HEK293 (cell line): ENCODE measurements around the gene ARTN.

ENCODE experiments used
- AEBP2 ChIP-seq: fragments of 450-650 bp; formaldehyde crosslinking; IDR thresholded peaks from 2 replicates; pipeline ENCODE4 v1.5.1; 2016; ENCODE audit warnings: missing biosample characterization, missing genetic modification characterization, borderline replicate concordance
- ELK4 ChIP-seq: IDR thresholded peaks from 2 replicates; pipeline ENCODE4 v1.6.1; 2011; ENCODE audit warnings: mild to moderate bottlenecking, low read depth, low read length, borderline replicate concordance
- GFI1B ChIP-seq: fragments of 450-650 bp; formaldehyde crosslinking; IDR thresholded peaks from 2 replicates; pipeline ENCODE4 v1.5.1; 2016; ENCODE audit warnings: missing biosample characterization, missing genetic modification characterization
- GLI4 ChIP-seq: fragments of 450-650 bp; formaldehyde crosslinking; IDR thresholded peaks from 2 replicates; pipeline ENCODE4 v1.5.1; 2016; ENCODE audit warnings: missing biosample characterization, missing genetic modification characterization
- GLIS2 ChIP-seq: fragments of 450-650 bp; formaldehyde crosslinking; IDR thresholded peaks from 2 replicates; pipeline ENCODE4 v1.5.1; 2016; ENCODE audit warnings: missing biosample characterization, missing genetic modification characterization
- HIC1 ChIP-seq: fragments of 450-650 bp; formaldehyde crosslinking; IDR thresholded peaks from 2 replicates; pipeline ENCODE4 v1.5.1; 2016; ENCODE audit warnings: missing biosample characterization, missing genetic modification characterization
- HOXA7 ChIP-seq: sonication (generic); formaldehyde crosslinking; IDR thresholded peaks from 2 replicates; pipeline ENCODE4 v1.8.1; 2022; ENCODE audit warnings: missing genetic modification reagents, borderline replicate concordance
- KLF1 ChIP-seq: fragments of 450-650 bp; formaldehyde crosslinking; IDR thresholded peaks from 2 replicates; pipeline ENCODE4 v1.5.1; 2016; ENCODE audit warnings: missing biosample characterization, missing genetic modification characterization
- KLF16 ChIP-seq: fragments of 450-650 bp; formaldehyde crosslinking; IDR thresholded peaks from 2 replicates; pipeline ENCODE4 v1.5.1; 2017; ENCODE audit warnings: missing biosample characterization, missing genetic modification characterization
- REPIN1 ChIP-seq: fragments of 450-650 bp; formaldehyde crosslinking; IDR thresholded peaks from 2 replicates; pipeline ENCODE4 v1.5.1; 2017; ENCODE audit warnings: missing biosample characterization, missing genetic modification characterization, low read depth
- SCRT1 ChIP-seq: fragments of 450-650 bp; formaldehyde crosslinking; IDR thresholded peaks from 2 replicates; pipeline ENCODE4 v1.5.1; 2016; ENCODE audit warnings: missing biosample characterization, missing genetic modification characterization, borderline replicate concordance
- TSHZ1 ChIP-seq: fragments of 450-650 bp; formaldehyde crosslinking; IDR thresholded peaks from 2 replicates; pipeline ENCODE4 v1.5.1; 2016; ENCODE audit warnings: missing biosample characterization, missing genetic modification characterization, borderline replicate concordance
- ZBTB20 ChIP-seq: fragments of 450-650 bp; formaldehyde crosslinking; IDR thresholded peaks from 2 replicates; pipeline ENCODE4 v1.5.1; 2016; ENCODE audit warnings: missing biosample characterization, missing genetic modification characterization
- ZBTB44 ChIP-seq: fragments of 450-650 bp; IDR thresholded peaks from 2 replicates; pipeline ENCODE4 v1.5.1; 2018; ENCODE audit warnings: missing biosample characterization, mild to moderate bottlenecking, missing genetic modification characterization
- ZBTB49 ChIP-seq: fragments of 450-650 bp; formaldehyde crosslinking; IDR thresholded peaks from 2 replicates; pipeline ENCODE4 v1.5.1; 2016; ENCODE audit warnings: missing biosample characterization, missing genetic modification characterization, low read depth
- ZNF184 ChIP-seq: fragments of 450-650 bp; IDR thresholded peaks from 2 replicates; pipeline ENCODE4 v1.5.1; 2018; ENCODE audit warnings: missing biosample characterization, mild to moderate bottlenecking, missing genetic modification characterization
- ZNF2 ChIP-seq: fragments of 450-650 bp; formaldehyde crosslinking; IDR thresholded peaks from 2 replicates; pipeline ENCODE4 v1.5.1; 2016; ENCODE audit warnings: missing biosample characterization, missing genetic modification characterization
- ZNF214 ChIP-seq: fragments of 450-650 bp; formaldehyde crosslinking; IDR thresholded peaks from 2 replicates; pipeline ENCODE4 v1.5.1; 2017; ENCODE audit warnings: missing biosample characterization, mild to moderate bottlenecking, missing genetic modification characterization, borderline replicate concordance
- ZNF366 ChIP-seq: fragments of 450-650 bp; formaldehyde crosslinking; conservative IDR thresholded peaks from 2 replicates; pipeline ENCODE4 v1.5.1; 2016; ENCODE audit warnings: missing biosample characterization, missing genetic modification characterization
- ZNF449 ChIP-seq: fragments of 450-650 bp; formaldehyde crosslinking; IDR thresholded peaks from 2 replicates; pipeline ENCODE4 v1.5.1; 2017; ENCODE audit warnings: missing biosample characterization, mild to moderate bottlenecking, missing genetic modification characterization, moderate library complexity
- ZNF514 ChIP-seq: fragments of 450-650 bp; formaldehyde crosslinking; IDR thresholded peaks from 2 replicates; pipeline ENCODE4 v1.5.1; 2016; ENCODE audit warnings: missing biosample characterization, missing genetic modification characterization
- ZNF548 ChIP-seq: fragments of 450-650 bp; formaldehyde crosslinking; IDR thresholded peaks from 2 replicates; pipeline ENCODE4 v1.5.1; 2016; ENCODE audit warnings: missing biosample characterization, missing genetic modification characterization
- ZNF670 ChIP-seq: fragments of 450-650 bp; formaldehyde crosslinking; IDR thresholded peaks from 2 replicates; pipeline ENCODE4 v1.5.1; 2016; ENCODE audit warnings: missing biosample characterization, missing genetic modification characterization, low read depth
- ZNF707 ChIP-seq: fragments of 450-650 bp; formaldehyde crosslinking; IDR thresholded peaks from 2 replicates; pipeline ENCODE4 v1.5.1; 2016; ENCODE audit warnings: missing biosample characterization, missing genetic modification characterization
- ZNF777 ChIP-seq: fragments of 450-650 bp; formaldehyde crosslinking; IDR thresholded peaks from 2 replicates; pipeline ENCODE4 v1.5.1; 2017; ENCODE audit warnings: missing biosample characterization, missing genetic modification characterization, borderline replicate concordance
- ZNF791 ChIP-seq: fragments of 450-650 bp; formaldehyde crosslinking; IDR thresholded peaks from 2 replicates; pipeline ENCODE4 v1.5.1; 2016; ENCODE audit warnings: missing biosample characterization, missing genetic modification characterization
- ZXDB ChIP-seq: fragments of 450-650 bp; formaldehyde crosslinking; IDR thresholded peaks from 2 replicates; pipeline ENCODE4 v1.5.1; 2016; ENCODE audit warnings: missing biosample characterization, missing genetic modification characterization

Gene ARTN

GRCh38 chr1:43952731-43953346, 19.2 kb downstream of the ARTN start (continued):
- TF ChIP-seq HIC1 (no peak), ZNF366 (tag by site-specific recombination) (no peak), SCRT1 (tag by site-specific recombination) (no peak), KLF16 (tag by site-specific recombination) (no peak), ZNF2 (no peak), ZNF791 (no peak), ELK4 (no peak), ZBTB44 (no peak), AEBP2 (no peak), ZNF548 (tag by site-specific recombination) (no peak), GLI4 (tag by site-specific recombination) (no peak), GLIS2 (tag by site-specific recombination) (no peak), ZBTB49 (tag by site-specific recombination) (no peak), ZXDB (no peak), ZNF514 (tag by site-specific recombination) (no peak), GFI1B (no peak), ZNF449 (tag by site-specific recombination) (no peak), ZNF777 (no peak), ZBTB20 (tag by site-specific recombination) (no peak), ZNF707 (tag by site-specific recombination) (no peak), HOXA7 (CRISPR knock-in tag) (no peak), ZNF184 (tag by site-specific recombination) (no peak), KLF1 (tag by site-specific recombination) (peak; percentile 62), ZNF214 (tag by site-specific recombination) (no peak), REPIN1 (tag by site-specific recombination) (no peak), ZNF670 (no peak), TSHZ1 (tag by site-specific recombination) (no peak)
